ENCODE data around the gene ALDH3B1. TPM values are rescaled to one million over a fixed set of nuclear protein-coding genes. Genes with fewer than 3 reads are reported as not detected.
A peak's percentile ranks its signal among the peaks of the same experiment; 100 is the strongest.

The ALDH3B1 gene
- total RNA-seq, 1 donor from 2014 or later = 42.8 TPM

DNA sequence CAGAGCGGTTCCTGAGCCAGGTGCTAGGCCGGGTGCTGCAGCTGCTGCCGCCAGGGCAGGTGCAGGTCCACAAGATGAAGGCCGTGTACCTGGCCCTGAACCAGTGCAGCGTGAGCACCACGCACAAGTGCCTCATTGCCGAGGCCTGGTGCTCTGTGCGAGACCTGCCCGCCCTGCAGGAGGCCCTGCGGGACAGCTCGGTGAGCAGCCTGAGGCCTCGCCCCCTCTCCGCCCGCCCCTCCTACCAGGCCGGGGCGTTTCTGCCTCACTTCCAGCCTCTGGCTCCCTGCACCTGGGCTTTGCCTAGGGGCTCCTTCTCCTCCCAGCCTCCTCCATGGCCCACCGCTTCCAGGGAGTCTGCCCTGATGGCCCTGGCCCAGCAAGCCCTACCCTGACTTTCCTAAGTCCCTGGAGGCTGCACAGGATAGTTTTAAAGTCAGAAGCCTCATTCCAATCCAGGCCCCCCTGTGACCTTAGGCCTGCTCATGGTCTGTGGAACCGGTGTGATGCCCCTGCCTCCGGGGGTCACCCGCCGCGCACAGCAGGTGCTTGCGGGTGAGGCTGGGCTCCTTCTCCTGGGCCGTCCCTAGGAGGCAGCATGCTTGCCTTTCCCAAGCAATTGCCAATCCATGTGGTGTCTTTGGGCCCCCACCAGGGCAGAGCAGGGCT, 34.2 kb downstream of the ALDH3B1 start:
- no peak for DNase-seq (ENCODE audit: low spot score in 2 of 2)
- H3K4me1 ChIP-seq = peaks cover 2 to 12% of the 10 kb centered on the region in 2 donors
- H3K36me3 ChIP-seq = peaks cover 45 to 60% of the 10 kb centered on the region in 2 donors
- H3K4me3 ChIP-seq = no peak overlapping the region
- H3K27ac ChIP-seq = no peak overlapping the region
- no peaks in the 10 kb centered on the region for H3K27me3 ChIP-seq
- intact Hi-C loops (cut with DNase I) = no loop called here
- TF ChIP-seq, protein P1, sequence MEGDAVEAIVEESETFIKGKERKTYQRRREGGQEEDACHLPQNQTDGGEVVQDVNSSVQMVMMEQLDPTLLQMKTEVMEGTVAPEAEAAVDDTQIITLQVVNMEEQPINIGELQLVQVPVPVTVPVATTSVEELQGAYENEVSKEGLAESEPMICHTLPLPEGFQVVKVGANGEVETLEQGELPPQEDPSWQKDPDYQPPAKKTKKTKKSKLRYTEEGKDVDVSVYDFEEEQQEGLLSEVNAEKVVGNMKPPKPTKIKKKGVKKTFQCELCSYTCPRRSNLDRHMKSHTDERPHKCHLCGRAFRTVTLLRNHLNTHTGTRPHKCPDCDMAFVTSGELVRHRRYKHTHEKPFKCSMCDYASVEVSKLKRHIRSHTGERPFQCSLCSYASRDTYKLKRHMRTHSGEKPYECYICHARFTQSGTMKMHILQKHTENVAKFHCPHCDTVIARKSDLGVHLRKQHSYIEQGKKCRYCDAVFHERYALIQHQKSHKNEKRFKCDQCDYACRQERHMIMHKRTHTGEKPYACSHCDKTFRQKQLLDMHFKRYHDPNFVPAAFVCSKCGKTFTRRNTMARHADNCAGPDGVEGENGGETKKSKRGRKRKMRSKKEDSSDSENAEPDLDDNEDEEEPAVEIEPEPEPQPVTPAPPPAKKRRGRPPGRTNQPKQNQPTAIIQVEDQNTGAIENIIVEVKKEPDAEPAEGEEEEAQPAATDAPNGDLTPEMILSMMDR (IDR thresholded peaks at IDR 0.05) = no peak
- no peaks in the 10 kb centered on the region for H3K9me3 ChIP-seq

DNA sequence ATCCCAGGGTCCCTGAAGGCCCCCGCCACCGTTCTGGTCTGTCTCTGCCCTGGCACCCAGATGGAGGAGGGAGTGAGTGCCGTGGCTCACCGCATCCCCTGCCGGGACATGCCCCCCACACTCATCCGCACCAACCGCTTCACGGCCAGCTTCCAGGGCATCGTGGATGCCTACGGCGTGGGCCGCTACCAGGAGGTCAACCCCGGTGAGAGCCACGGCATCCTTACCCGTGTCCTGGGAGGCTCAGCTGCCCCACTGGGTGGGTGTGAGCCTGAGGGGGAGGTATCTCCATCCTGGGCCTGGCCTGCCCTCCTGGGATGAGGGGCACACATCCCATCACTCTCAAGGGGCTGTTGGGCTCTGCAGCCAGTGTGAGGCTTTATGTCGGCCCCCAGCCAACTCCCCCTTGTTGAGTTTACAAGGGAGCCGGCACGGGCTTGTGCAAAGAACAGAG, 34.8 kb downstream of the ALDH3B1 start:
- peaks cover 0 to 6% of the 10 kb centered on the region in 2 donors for H3K4me1 ChIP-seq
- H3K27ac ChIP-seq = no peak overlapping the region
- H3K9me3 ChIP-seq = no peaks in the 10 kb centered on the region
- no peak for DNase-seq (ENCODE audit: low spot score in 2 of 2)
- intact Hi-C loops (cut with DNase I) = no loop called here
- H3K4me3 ChIP-seq = no peak overlapping the region
- peaks cover 52 to 66% of the 10 kb centered on the region in 2 donors for H3K36me3 ChIP-seq
- TF ChIP-seq, protein P1 (IDR thresholded peaks at IDR 0.05) = no peak
- H3K27me3 ChIP-seq = no peaks in the 10 kb centered on the region

DNA sequence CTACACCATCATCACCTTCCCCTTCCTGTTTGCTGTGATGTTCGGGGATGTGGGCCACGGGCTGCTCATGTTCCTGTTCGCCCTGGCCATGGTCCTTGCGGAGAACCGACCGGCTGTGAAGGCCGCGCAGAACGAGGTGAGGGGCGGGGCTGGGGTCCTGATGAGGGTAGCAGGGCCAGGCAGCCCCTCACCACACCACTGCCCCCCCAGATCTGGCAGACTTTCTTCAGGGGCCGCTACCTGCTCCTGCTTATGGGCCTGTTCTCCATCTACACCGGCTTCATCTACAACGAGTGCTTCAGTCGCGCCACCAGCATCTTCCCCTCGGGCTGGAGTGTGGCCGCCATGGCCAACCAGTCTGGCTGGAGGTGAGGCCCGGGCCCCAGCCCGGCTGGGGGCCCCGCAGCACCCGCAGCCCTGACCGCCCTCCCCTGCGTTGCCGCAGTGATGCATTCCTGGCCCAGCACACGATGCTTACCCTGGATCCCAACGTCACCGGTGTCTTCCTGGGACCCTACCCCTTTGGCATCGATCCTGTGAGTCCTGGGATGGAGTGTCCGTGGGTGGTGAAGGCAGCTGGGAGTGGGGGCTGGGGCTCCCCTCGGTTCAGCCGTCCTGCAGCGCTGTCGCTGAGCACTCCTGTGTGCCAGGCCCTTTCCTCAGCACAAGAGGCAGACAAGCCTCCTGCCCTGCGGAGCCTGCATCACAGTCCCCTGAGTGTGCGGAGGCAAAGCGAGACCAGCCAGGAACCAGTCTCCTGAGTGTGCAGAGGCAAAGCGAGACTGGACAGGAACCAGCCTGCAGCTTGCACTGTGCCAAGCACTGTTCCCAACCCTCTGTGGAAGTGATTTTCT, 37.5 kb downstream of the ALDH3B1 start:
- Histone ChIP-seq H3K4me3 (no peak overlapping the region), H3K4me1 (no peaks in the 10 kb centered on the region), H3K9me3 (no peaks in the 10 kb centered on the region), H3K27ac (no peak overlapping the region), H3K27me3 (no peaks in the 10 kb centered on the region), H3K36me3 (peaks cover 67 to 86% of the 10 kb centered on the region in 2 donors)
- TF ChIP-seq, protein P1 (IDR thresholded peaks at IDR 0.05) = no peak
- intact Hi-C loops (cut with DNase I) = no loop called here
- DNase-seq (ENCODE audit: low spot score in 2 of 2) = no peak

DNA sequence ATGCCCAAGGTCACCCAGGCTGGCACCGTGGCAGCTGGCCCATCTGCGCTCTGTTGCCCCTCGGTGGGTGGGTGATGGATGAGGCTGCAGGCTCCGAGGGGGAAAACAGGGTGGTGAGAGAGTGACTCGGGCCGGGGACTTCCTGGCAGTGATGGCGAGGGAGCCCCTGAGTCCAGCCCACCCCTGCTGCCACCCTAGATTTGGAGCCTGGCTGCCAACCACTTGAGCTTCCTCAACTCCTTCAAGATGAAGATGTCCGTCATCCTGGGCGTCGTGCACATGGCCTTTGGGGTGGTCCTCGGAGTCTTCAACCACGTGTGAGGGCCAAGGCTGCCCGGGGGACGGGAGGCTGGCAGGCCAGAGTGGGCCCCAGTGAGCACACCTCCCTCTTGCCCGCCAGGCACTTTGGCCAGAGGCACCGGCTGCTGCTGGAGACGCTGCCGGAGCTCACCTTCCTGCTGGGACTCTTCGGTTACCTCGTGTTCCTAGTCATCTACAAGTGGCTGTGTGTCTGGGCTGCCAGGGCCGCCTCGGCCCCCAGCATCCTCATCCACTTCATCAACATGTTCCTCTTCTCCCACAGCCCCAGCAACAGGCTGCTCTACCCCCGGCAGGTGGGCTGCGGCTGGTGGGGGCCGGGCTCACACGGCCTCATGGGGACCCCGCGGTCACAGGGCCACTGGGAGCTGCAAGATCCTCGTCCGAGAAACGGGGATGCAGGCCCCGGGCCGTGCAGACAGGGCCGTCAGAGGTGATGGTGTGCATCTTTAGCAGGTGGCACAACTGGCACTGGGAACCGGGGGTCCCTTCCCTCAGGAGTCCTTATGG, 38.8 kb downstream of the ALDH3B1 start:
- H3K4me1 ChIP-seq = no peaks in the 10 kb centered on the region
- no peaks in the 10 kb centered on the region for H3K27me3 ChIP-seq
- no peak overlapping the region for H3K4me3 ChIP-seq
- DNase-seq (ENCODE audit: low spot score in 2 of 2) = no peak
- H3K36me3 ChIP-seq = peaks cover 68 to 78% of the 10 kb centered on the region in 2 donors
- H3K27ac ChIP-seq = peak overlapping the region in 1 of 2 donors; percentile 29
- intact Hi-C loops (cut with DNase I) = no loop called here
- TF ChIP-seq, protein P1 (IDR thresholded peaks at IDR 0.05) = no peak
- H3K9me3 ChIP-seq = no peaks in the 10 kb centered on the region
